ENCODE data around the gene NEMP2.
"Not testable (repeated sequence)": the region's sequence is repeated elsewhere in the genome, so short reads cannot be mapped to it uniquely, and the experiment has no call there.

NEMP2 gene

GRCh38 chr2:190497428-190497827, 37.1 kb downstream of the NEMP2 start:
- no peak overlapping the region for H3K27ac ChIP-seq (ENCODE audit: insufficient read depth, low read depth, low read length, poor library complexity, severe bottlenecking)
- H3K4me1 ChIP-seq (ENCODE audit: control insufficient read depth, insufficient read depth, low read length) = no peaks in the 10 kb centered on the region
- H3K27me3 ChIP-seq (ENCODE audit: control insufficient read depth, insufficient read depth, low read length, poor library complexity, severe bottlenecking) = no peaks in the 10 kb centered on the region
- H3K36me3 ChIP-seq (ENCODE audit: control insufficient read depth, insufficient read depth, low read length) = no peaks in the 10 kb centered on the region
- WGBS, 2 experiments = 81 to 87% methylated on average over 4 of the region's 4 CpGs
- no peaks in the 10 kb centered on the region for H3K9me3 ChIP-seq (ENCODE audit: control insufficient read depth, low read length)
- H3K4me3 ChIP-seq (ENCODE audit: insufficient read depth, low read depth, low read length) = no peak overlapping the region

- H3K27me3 ChIP-seq (ENCODE audit: control insufficient read depth, insufficient read depth, low read length, poor library complexity, severe bottlenecking); H3K36me3 ChIP-seq (ENCODE audit: control insufficient read depth, insufficient read depth, low read length); H3K9me3 ChIP-seq (ENCODE audit: control insufficient read depth, low read length); H3K27ac ChIP-seq (ENCODE audit: insufficient read depth, low read depth, low read length, poor library complexity, severe bottlenecking); H3K4me1 ChIP-seq (ENCODE audit: control insufficient read depth, insufficient read depth, low read length); H3K4me3 ChIP-seq (ENCODE audit: insufficient read depth, low read depth, low read length): not testable (repeated sequence)
- 85 to 91% methylated on average over 3 of the region's 3 CpGs for WGBS, 2 experiments
These were observed 39.8 kb downstream of the NEMP2 start for GRCh38 chr2:190494600-190495227.

- Histone ChIP-seq H3K4me1 (ENCODE audit: control insufficient read depth, insufficient read depth, low read length) (peaks cover 4% of the 10 kb centered on the region), H3K27ac (ENCODE audit: insufficient read depth, low read depth, low read length, poor library complexity, severe bottlenecking) (no peak overlapping the region), H3K4me3 (ENCODE audit: insufficient read depth, low read depth, low read length) (no peak overlapping the region), H3K9me3 (ENCODE audit: control insufficient read depth, low read length) (no peaks in the 10 kb centered on the region), H3K27me3 (ENCODE audit: control insufficient read depth, insufficient read depth, low read length, poor library complexity, severe bottlenecking) (no peaks in the 10 kb centered on the region), H3K36me3 (ENCODE audit: control insufficient read depth, insufficient read depth, low read length) (no peaks in the 10 kb centered on the region)
- 65 to 79% methylated on average over 2 of the region's 2 CpGs for WGBS, 2 experiments
These were observed 41.4 kb downstream of the NEMP2 start for GRCh38 chr2:190493095-190493494.

GRCh38 chr2:190490502-190490901, 44.0 kb downstream of the NEMP2 start:
- no peaks in the 10 kb centered on the region for H3K27me3 ChIP-seq (ENCODE audit: control insufficient read depth, insufficient read depth, low read length, poor library complexity, severe bottlenecking)
- no peaks in the 10 kb centered on the region for H3K9me3 ChIP-seq (ENCODE audit: control insufficient read depth, low read length)
- H3K4me1 ChIP-seq (ENCODE audit: control insufficient read depth, insufficient read depth, low read length) = peaks cover 4% of the 10 kb centered on the region
- no peak overlapping the region for H3K27ac ChIP-seq (ENCODE audit: insufficient read depth, low read depth, low read length, poor library complexity, severe bottlenecking)
- H3K4me3 ChIP-seq (ENCODE audit: insufficient read depth, low read depth, low read length) = no peak overlapping the region
- no peaks in the 10 kb centered on the region for H3K36me3 ChIP-seq (ENCODE audit: control insufficient read depth, insufficient read depth, low read length)
- WGBS, 2 experiments = 88 to 92% methylated on average over 3 of the region's 3 CpGs

- no peaks in the 10 kb centered on the region for H3K27me3 ChIP-seq (ENCODE audit: control insufficient read depth, insufficient read depth, low read length, poor library complexity, severe bottlenecking)
- H3K27ac ChIP-seq (ENCODE audit: insufficient read depth, low read depth, low read length, poor library complexity, severe bottlenecking) = no peak overlapping the region
- no peak overlapping the region for H3K4me3 ChIP-seq (ENCODE audit: insufficient read depth, low read depth, low read length)
- no peaks in the 10 kb centered on the region for H3K36me3 ChIP-seq (ENCODE audit: control insufficient read depth, insufficient read depth, low read length)
- 76% methylated on average over 4 of the region's 4 CpGs for WGBS, 2 experiments
- H3K4me1 ChIP-seq (ENCODE audit: control insufficient read depth, insufficient read depth, low read length) = peaks cover 4% of the 10 kb centered on the region
- H3K9me3 ChIP-seq (ENCODE audit: control insufficient read depth, low read length) = no peaks in the 10 kb centered on the region
These were observed 45.0 kb downstream of the NEMP2 start for GRCh38 chr2:190489475-190489874.

- WGBS, 2 experiments = 83 to 88% methylated on average over 4 to 6 of the region's 6 CpGs
These were observed 45.8 kb downstream of the NEMP2 start for GRCh38 chr2:190488516-190489233.

GRCh38 chr2:190486037-190486623, 48.4 kb downstream of the NEMP2 start:
- Histone ChIP-seq H3K27me3 (ENCODE audit: control insufficient read depth, insufficient read depth, low read length, poor library complexity, severe bottlenecking) (no peaks in the 10 kb centered on the region), H3K27ac (ENCODE audit: insufficient read depth, low read depth, low read length, poor library complexity, severe bottlenecking) (no peak overlapping the region), H3K4me3 (ENCODE audit: insufficient read depth, low read depth, low read length) (no peak overlapping the region), H3K9me3 (ENCODE audit: control insufficient read depth, low read length) (no peaks in the 10 kb centered on the region), H3K4me1 (ENCODE audit: control insufficient read depth, insufficient read depth, low read length) (peaks cover 4% of the 10 kb centered on the region), H3K36me3 (ENCODE audit: control insufficient read depth, insufficient read depth, low read length) (no peaks in the 10 kb centered on the region)
- 88 to 89% methylated on average over 2 of the region's 3 CpGs for WGBS, 2 experiments

More at GRCh38 chr2:190488516-190489233, 45.8 kb downstream of the NEMP2 start:
- no peak overlapping the region for H3K27ac ChIP-seq (ENCODE audit: insufficient read depth, low read depth, low read length, poor library complexity, severe bottlenecking)
- H3K27me3 ChIP-seq (ENCODE audit: control insufficient read depth, insufficient read depth, low read length, poor library complexity, severe bottlenecking) = no peaks in the 10 kb centered on the region
- no peaks in the 10 kb centered on the region for H3K36me3 ChIP-seq (ENCODE audit: control insufficient read depth, insufficient read depth, low read length)
- H3K4me3 ChIP-seq (ENCODE audit: insufficient read depth, low read depth, low read length) = no peak overlapping the region
- H3K9me3 ChIP-seq (ENCODE audit: control insufficient read depth, low read length) = no peaks in the 10 kb centered on the region
- peaks cover 4% of the 10 kb centered on the region for H3K4me1 ChIP-seq (ENCODE audit: control insufficient read depth, insufficient read depth, low read length)

GRCh38 chr2:190482451-190482850, 52.1 kb downstream of the NEMP2 start:
- H3K27ac ChIP-seq (ENCODE audit: insufficient read depth, low read depth, low read length, poor library complexity, severe bottlenecking) = no peak overlapping the region
- no peak overlapping the region for H3K4me3 ChIP-seq (ENCODE audit: insufficient read depth, low read depth, low read length)
- no peaks in the 10 kb centered on the region for H3K27me3 ChIP-seq (ENCODE audit: control insufficient read depth, insufficient read depth, low read length, poor library complexity, severe bottlenecking)
- no peaks in the 10 kb centered on the region for H3K9me3 ChIP-seq (ENCODE audit: control insufficient read depth, low read length)
- no peaks in the 10 kb centered on the region for H3K4me1 ChIP-seq (ENCODE audit: control insufficient read depth, insufficient read depth, low read length)
- no peaks in the 10 kb centered on the region for H3K36me3 ChIP-seq (ENCODE audit: control insufficient read depth, insufficient read depth, low read length)

GRCh38 chr2:190481339-190481738, 53.2 kb downstream of the NEMP2 start:
- no peak overlapping the region for H3K4me3 ChIP-seq (ENCODE audit: insufficient read depth, low read depth, low read length)
- H3K36me3 ChIP-seq (ENCODE audit: control insufficient read depth, insufficient read depth, low read length) = no peaks in the 10 kb centered on the region
- no peak overlapping the region for H3K27ac ChIP-seq (ENCODE audit: insufficient read depth, low read depth, low read length, poor library complexity, severe bottlenecking)
- 75 to 88% methylated on average over 2 of the region's 2 CpGs for WGBS, 2 experiments
- no peaks in the 10 kb centered on the region for H3K4me1 ChIP-seq (ENCODE audit: control insufficient read depth, insufficient read depth, low read length)
- no peaks in the 10 kb centered on the region for H3K27me3 ChIP-seq (ENCODE audit: control insufficient read depth, insufficient read depth, low read length, poor library complexity, severe bottlenecking)
- no peaks in the 10 kb centered on the region for H3K9me3 ChIP-seq (ENCODE audit: control insufficient read depth, low read length)

- WGBS, 2 experiments = 94 to 96% methylated on average over 2 to 3 of the region's 3 CpGs
- H3K27ac ChIP-seq (ENCODE audit: insufficient read depth, low read depth, low read length, poor library complexity, severe bottlenecking) = no peak overlapping the region
- no peaks in the 10 kb centered on the region for H3K4me1 ChIP-seq (ENCODE audit: control insufficient read depth, insufficient read depth, low read length)
- H3K27me3 ChIP-seq (ENCODE audit: control insufficient read depth, insufficient read depth, low read length, poor library complexity, severe bottlenecking) = no peaks in the 10 kb centered on the region
- no peak overlapping the region for H3K4me3 ChIP-seq (ENCODE audit: insufficient read depth, low read depth, low read length)
- H3K9me3 ChIP-seq (ENCODE audit: control insufficient read depth, low read length) = no peaks in the 10 kb centered on the region
- no peaks in the 10 kb centered on the region for H3K36me3 ChIP-seq (ENCODE audit: control insufficient read depth, insufficient read depth, low read length)
These were observed 55.8 kb downstream of the NEMP2 start for GRCh38 chr2:190478572-190479195.
